HEK293 (cell line): Measurements from ENCODE around the gene LEFTY1.

ENCODE experiments used
- BCL11A ChIP-seq: fragments of 450-650 bp; formaldehyde crosslinking; IDR thresholded peaks from 2 replicates; pipeline ENCODE4 v1.5.1; 2016; ENCODE audit warnings: low read depth, missing biosample characterization, missing genetic modification characterization
- EGR2 ChIP-seq: fragments of 450-650 bp; formaldehyde crosslinking; IDR thresholded peaks from 2 replicates; pipeline ENCODE4 v1.5.1; 2016; ENCODE audit warnings: low read depth, missing biosample characterization, missing genetic modification characterization
- GLI2 ChIP-seq: fragments of 450-650 bp; formaldehyde crosslinking; IDR thresholded peaks from 2 replicates; pipeline ENCODE4; 2017; ENCODE audit warnings: missing biosample characterization, missing genetic modification characterization, low read depth, borderline replicate concordance
- HOXA7 ChIP-seq: sonication (generic); formaldehyde crosslinking; IDR thresholded peaks from 2 replicates; pipeline ENCODE4 v1.8.1; 2022; ENCODE audit warnings: missing genetic modification reagents, borderline replicate concordance
- OVOL3 ChIP-seq: fragments of 450-650 bp; formaldehyde crosslinking; IDR thresholded peaks from 2 replicates; pipeline ENCODE4 v1.5.1; 2016; ENCODE audit warnings: missing biosample characterization, missing genetic modification characterization
- PRDM2 ChIP-seq: fragments of 450-650 bp; formaldehyde crosslinking; IDR thresholded peaks from 2 replicates; pipeline ENCODE4 v1.5.1; 2016; ENCODE audit warnings: missing biosample characterization, missing genetic modification characterization, borderline replicate concordance
- REPIN1 ChIP-seq: fragments of 450-650 bp; formaldehyde crosslinking; IDR thresholded peaks from 2 replicates; pipeline ENCODE4 v1.5.1; 2017; ENCODE audit warnings: missing biosample characterization, missing genetic modification characterization, low read depth
- SCRT1 ChIP-seq: fragments of 450-650 bp; formaldehyde crosslinking; IDR thresholded peaks from 2 replicates; pipeline ENCODE4 v1.5.1; 2016; ENCODE audit warnings: missing biosample characterization, missing genetic modification characterization, borderline replicate concordance
- ZBTB1 ChIP-seq: fragments of 450-650 bp; formaldehyde crosslinking; IDR thresholded peaks from 2 replicates; pipeline ENCODE4 v1.5.1; 2016; ENCODE audit warnings: missing biosample characterization, missing genetic modification characterization
- ZFHX2 ChIP-seq: fragments of 450-650 bp; formaldehyde crosslinking; conservative IDR thresholded peaks from 2 replicates; pipeline ENCODE4 v1.5.1; 2016; ENCODE audit warnings: missing biosample characterization, missing genetic modification characterization
- ZFP3 ChIP-seq: fragments of 450-650 bp; formaldehyde crosslinking; IDR thresholded peaks from 2 replicates; pipeline ENCODE4 v1.5.1; 2016; ENCODE audit warnings: low read depth, missing biosample characterization, missing genetic modification characterization
- ZIC2 ChIP-seq: fragments of 450-650 bp; formaldehyde crosslinking; IDR thresholded peaks from 2 replicates; pipeline ENCODE4 v1.5.1; 2016; ENCODE audit warnings: missing biosample characterization, missing genetic modification characterization
- ZNF155 ChIP-seq: fragments of 450-650 bp; formaldehyde crosslinking; IDR thresholded peaks from 2 replicates; pipeline ENCODE4 v1.5.1; 2016; ENCODE audit warnings: missing biosample characterization, missing genetic modification characterization
- ZNF169 ChIP-seq: fragments of 450-650 bp; formaldehyde crosslinking; IDR thresholded peaks from 2 replicates; pipeline ENCODE4 v1.5.1; 2016; ENCODE audit warnings: missing biosample characterization, missing genetic modification characterization
- ZNF18 ChIP-seq: fragments of 450-650 bp; formaldehyde crosslinking; IDR thresholded peaks from 2 replicates; pipeline ENCODE4 v1.5.1; 2016; ENCODE audit warnings: missing biosample characterization, missing genetic modification characterization
- ZNF184 ChIP-seq: fragments of 450-650 bp; IDR thresholded peaks from 2 replicates; pipeline ENCODE4 v1.5.1; 2018; ENCODE audit warnings: missing biosample characterization, mild to moderate bottlenecking, missing genetic modification characterization
- ZNF19 ChIP-seq: fragments of 450-650 bp; formaldehyde crosslinking; IDR thresholded peaks from 2 replicates; pipeline ENCODE4; 2016; ENCODE audit warnings: missing biosample characterization, missing genetic modification characterization, low read depth
- ZNF221 ChIP-seq: fragments of 450-650 bp; formaldehyde crosslinking; IDR thresholded peaks from 2 replicates; pipeline ENCODE4 v1.5.1; 2017; ENCODE audit warnings: missing biosample characterization, missing genetic modification characterization, borderline replicate concordance
- ZNF24 ChIP-seq: fragments of 450-650 bp; formaldehyde crosslinking; IDR thresholded peaks from 2 replicates; pipeline ENCODE4 v1.5.1; 2016; ENCODE audit warnings: missing biosample characterization, missing genetic modification characterization
- ZNF391 ChIP-seq: fragments of 450-650 bp; formaldehyde crosslinking; IDR thresholded peaks from 2 replicates; pipeline ENCODE4 v1.5.1; 2016; ENCODE audit warnings: low read depth, missing biosample characterization, missing genetic modification characterization, borderline replicate concordance
- ZNF423 ChIP-seq: fragments of 450-650 bp; formaldehyde crosslinking; IDR thresholded peaks from 2 replicates; pipeline ENCODE4 v1.5.1; 2016; ENCODE audit warnings: missing biosample characterization, missing genetic modification characterization
- ZNF501 ChIP-seq: fragments of 450-650 bp; formaldehyde crosslinking; IDR thresholded peaks from 2 replicates; pipeline ENCODE4 v1.5.1; 2016; ENCODE audit warnings: missing biosample characterization, missing genetic modification characterization
- ZNF510 ChIP-seq: fragments of 450-650 bp; formaldehyde crosslinking; IDR thresholded peaks from 2 replicates; pipeline ENCODE4 v1.5.1; 2018; ENCODE audit warnings: mild to moderate bottlenecking, missing genetic modification characterization, missing biosample characterization; ENCODE audit not compliant: insufficient replicate concordance
- ZNF600 ChIP-seq: fragments of 450-650 bp; formaldehyde crosslinking; IDR thresholded peaks from 2 replicates; pipeline ENCODE4 v1.5.1; 2016; ENCODE audit warnings: missing biosample characterization, missing genetic modification characterization
- ZNF670 ChIP-seq: fragments of 450-650 bp; formaldehyde crosslinking; IDR thresholded peaks from 2 replicates; pipeline ENCODE4 v1.5.1; 2016; ENCODE audit warnings: missing biosample characterization, missing genetic modification characterization, low read depth
- ZNF747 ChIP-seq: fragments of 450-650 bp; formaldehyde crosslinking; IDR thresholded peaks from 2 replicates; pipeline ENCODE4 v1.5.1; 2016; ENCODE audit warnings: missing biosample characterization, missing genetic modification characterization
- ZNF792 ChIP-seq: fragments of 450-650 bp; formaldehyde crosslinking; IDR thresholded peaks from 2 replicates; pipeline ENCODE4 v1.5.1; 2016; ENCODE audit warnings: missing biosample characterization, missing genetic modification characterization
- ZNF843 ChIP-seq: fragments of 450-650 bp; formaldehyde crosslinking; IDR thresholded peaks from 2 replicates; pipeline ENCODE4 v1.5.1; 2016; ENCODE audit warnings: missing biosample characterization, missing genetic modification characterization

Gene LEFTY1

DNA sequence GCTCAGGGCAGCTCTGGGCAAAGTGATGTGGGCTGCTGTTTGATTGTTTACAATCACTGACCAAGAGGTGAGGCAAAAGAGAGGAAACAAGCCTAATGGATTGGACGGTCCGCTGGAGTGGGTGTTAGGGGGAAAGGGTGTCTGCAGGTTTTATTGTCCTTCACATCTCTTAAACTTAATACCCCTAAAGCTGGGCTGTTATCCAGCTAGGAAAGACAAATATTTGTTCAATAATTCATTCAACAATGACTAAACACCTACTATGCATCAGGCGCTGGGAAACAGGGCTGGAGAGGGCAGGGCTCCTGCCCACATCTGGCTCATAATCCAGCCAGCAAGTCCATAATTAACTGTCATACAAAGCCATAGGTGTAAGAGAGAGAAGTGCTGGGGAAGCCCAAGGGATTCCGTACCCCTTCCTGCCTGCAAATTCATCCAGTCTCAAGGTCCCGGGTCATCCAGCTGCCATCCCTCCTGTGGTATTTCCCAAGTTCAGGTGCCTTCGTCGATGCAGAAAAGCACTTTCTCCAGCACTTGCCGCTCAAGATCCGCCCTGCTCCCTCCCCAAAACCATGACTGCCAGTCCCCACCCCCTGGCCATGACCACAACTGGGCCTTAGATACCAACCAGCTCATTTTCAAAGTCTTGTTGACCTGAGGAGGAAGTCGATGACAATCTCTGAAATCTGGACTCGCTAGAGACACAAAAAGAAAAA lies 17.4 kb downstream of the LEFTY1 start (continued):
- TF ChIP-seq PRDM2 (no peak), ZNF18 (tag by site-specific recombination) (no peak), ZNF184 (tag by site-specific recombination) (0 out of 2 replicates have a peak, but pooled peaks have one; percentile 23), ZNF19 (tag by site-specific recombination) (no peak), ZFP3 (tag by site-specific recombination) (no peak), ZNF670 (no peak), ZNF24 (tag by site-specific recombination) (no peak), ZNF747 (tag by site-specific recombination) (no peak), GLI2 (0 out of 2 replicates have a peak, but pooled peaks have one; percentile 21), ZBTB1 (tag by site-specific recombination) (no peak), ZNF792 (tag by site-specific recombination) (no peak), ZNF501 (tag by site-specific recombination) (no peak), ZNF391 (no peak), ZNF155 (tag by site-specific recombination) (no peak), SCRT1 (tag by site-specific recombination) (no peak), EGR2 (tag by site-specific recombination) (peak; percentile 97), ZFHX2 (tag by site-specific recombination) (peak; percentile 98), OVOL3 (no peak), ZNF843 (no peak), HOXA7 (CRISPR knock-in tag) (no peak), ZNF221 (tag by site-specific recombination) (no peak), REPIN1 (tag by site-specific recombination) (no peak), ZNF169 (tag by site-specific recombination) (no peak), ZNF600 (tag by site-specific recombination) (peak; percentile 66), ZIC2 (tag by site-specific recombination) (no peak), ZNF510 (tag by site-specific recombination) (no peak), ZNF423 (no peak), BCL11A (tag by site-specific recombination) (no peak)
- TF ChIP-seq, all 188 proteins: peak for 11
